PC-3 (cell line): ENCODE data around the gene OR1A1.
"Not testable (repeated sequence)": the region's sequence is repeated elsewhere in the genome, so short reads cannot be mapped to it uniquely, and the experiment has no call there.

Source experiments
- EZH2 ChIP-seq: fragments of 300-600 bp; sonication (generic); IDR thresholded peaks from one replicate; pipeline ENCODE4 v1.6.1; 2017; ENCODE audit warnings: antibody characterized with exemption, mild to moderate bottlenecking, low read length; ENCODE audit not compliant: unreplicated experiment
- EZH2phosphoT487 ChIP-seq: fragments of 300-600 bp; sonication (generic); IDR thresholded peaks from 2 replicates; pipeline ENCODE4 v1.6.1; 2018; ENCODE audit warnings: mild to moderate bottlenecking, antibody characterized with exemption, low read length, borderline replicate concordance
- TF ChIP-seq, protein P1 (sequence below): fragments of 300-600 bp; sonication (generic); conservative IDR thresholded peaks from 2 replicates; pipeline ENCODE4 v1.5.1; 2017; ENCODE audit warnings: antibody characterized with exemption, low read depth, mild to moderate bottlenecking, low read length

GRCh38 chr17:3224721-3225352, 17.4 kb downstream of the OR1A1 start:
- TF ChIP-seq, protein P1, sequence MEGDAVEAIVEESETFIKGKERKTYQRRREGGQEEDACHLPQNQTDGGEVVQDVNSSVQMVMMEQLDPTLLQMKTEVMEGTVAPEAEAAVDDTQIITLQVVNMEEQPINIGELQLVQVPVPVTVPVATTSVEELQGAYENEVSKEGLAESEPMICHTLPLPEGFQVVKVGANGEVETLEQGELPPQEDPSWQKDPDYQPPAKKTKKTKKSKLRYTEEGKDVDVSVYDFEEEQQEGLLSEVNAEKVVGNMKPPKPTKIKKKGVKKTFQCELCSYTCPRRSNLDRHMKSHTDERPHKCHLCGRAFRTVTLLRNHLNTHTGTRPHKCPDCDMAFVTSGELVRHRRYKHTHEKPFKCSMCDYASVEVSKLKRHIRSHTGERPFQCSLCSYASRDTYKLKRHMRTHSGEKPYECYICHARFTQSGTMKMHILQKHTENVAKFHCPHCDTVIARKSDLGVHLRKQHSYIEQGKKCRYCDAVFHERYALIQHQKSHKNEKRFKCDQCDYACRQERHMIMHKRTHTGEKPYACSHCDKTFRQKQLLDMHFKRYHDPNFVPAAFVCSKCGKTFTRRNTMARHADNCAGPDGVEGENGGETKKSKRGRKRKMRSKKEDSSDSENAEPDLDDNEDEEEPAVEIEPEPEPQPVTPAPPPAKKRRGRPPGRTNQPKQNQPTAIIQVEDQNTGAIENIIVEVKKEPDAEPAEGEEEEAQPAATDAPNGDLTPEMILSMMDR: not testable (repeated sequence)
- TF ChIP-seq EZH2, EZH2phosphoT487: not testable (repeated sequence)
